ENCODE results near the gene SLC12A7. TPM values are rescaled to one million over a fixed set of nuclear protein-coding genes. Genes with fewer than 3 reads are reported as not detected.

Gene SLC12A7
- total and polyA plus RNA-seq, 2 of the 13 experiments (the other 11 are each of a cell fraction or from before 2014, with no cell fraction given), result 14.0 to 18.5 TPM

DNA sequence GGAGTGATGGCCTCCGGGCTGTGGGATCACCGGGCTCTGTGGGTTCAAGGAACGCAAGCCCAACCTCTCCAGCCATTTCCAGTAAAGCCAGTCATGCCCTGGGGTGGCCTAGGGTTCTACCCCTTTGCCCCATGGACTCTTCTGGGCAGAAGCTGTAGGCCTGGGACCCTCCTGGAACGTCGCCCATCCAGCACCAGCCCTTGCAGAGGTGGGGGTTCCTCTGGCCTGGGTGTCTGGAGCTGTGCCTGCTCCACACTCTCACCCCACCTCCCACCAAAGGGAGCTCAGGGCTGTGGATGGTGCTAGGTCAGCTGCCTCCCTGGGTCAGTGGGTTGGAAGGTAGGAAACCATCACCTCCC lies 1.4 kb upstream of the SLC12A7 start:
- Histone ChIP-seq H3K9ac (ENCODE audit: insufficient read depth, low read depth, low read length) (no peak overlapping the region), H3K79me2 (ENCODE audit: insufficient read depth, low read length) (peaks cover 17% of the 10 kb centered on the region), H3K4me1 (ENCODE audit: insufficient read depth, low read length) (peaks cover 49% of the 10 kb centered on the region), H3K9me3 (ENCODE audit: low read length) (no peaks in the 10 kb centered on the region), H3K4me2 (ENCODE audit: low read depth, low read length) (0 out of 2 replicates have a peak overlapping the region, but pooled peaks have one; percentile 9), H3K4me3 (replicated peaks in 1 of 3; ENCODE audit: insufficient read depth in 1 of 3, low read depth in 2 of 3, low read length in 3 of 3) (no peak overlapping the region), H3K27me3 (ENCODE audit: control insufficient read depth in 1 of 2, insufficient read depth in 2 of 2, low read length in 2 of 2) (peaks cover 18 to 58% of the 10 kb centered on the region in 2 experiments), H3K36me3 (replicated peaks in 1 of 2; ENCODE audit: control insufficient read depth in 1 of 2, insufficient read depth in 2 of 2, low read length in 2 of 2) (no peaks in the 10 kb centered on the region), H4K20me1 (ENCODE audit: insufficient read depth, low read length) (no peaks in the 10 kb centered on the region), H2AFZ (ENCODE audit: low read length) (no peak overlapping the region), H3K27ac (ENCODE audit: extremely low read length, insufficient read depth, low read length) (no peak overlapping the region)
- intact Hi-C loops (cut with micrococcal nuclease; ENCODE audit: unreplicated experiment), result no loop called here
- FAIRE-seq (no peak), ATAC-seq (no peak), DNase-seq (ENCODE audit: low spot score) (no peak)
- in situ Hi-C loops (cut with HindIII; ENCODE audit: extremely low pct_ligation_motif_present, low pct_unique_long_range_greater_than_20kb), result no loop called here
- 83% methylated on average over 1 of the region's 5 CpGs for WGBS (ENCODE audit: low lambda C conversion rate)
- ChIA-PET CTCF (ENCODE audit: low intra/inter-chr PET ratio, low total read pairs) (no interaction called here), POLR2A (interaction anchor here (0.6 to 1.4 kb wide), 3 partner anchors 8 to 35 kb away, joined by 3 to 8 read pairs (median 3); no protein-coding TSS in a partner anchor)
- BruUV-seq (replicated peaks), result no TSS peak
- TF ChIP-seq ZNF530 (CRISPR knock-in tag; IDR thresholded peaks at IDR 0.05; ENCODE audit: low read depth), result no peak
- no peak for TF ChIP-seq ZNF264 (CRISPR knock-in tag; IDR thresholded peaks at IDR 0.05)
- TF ChIP-seq, protein P1, sequence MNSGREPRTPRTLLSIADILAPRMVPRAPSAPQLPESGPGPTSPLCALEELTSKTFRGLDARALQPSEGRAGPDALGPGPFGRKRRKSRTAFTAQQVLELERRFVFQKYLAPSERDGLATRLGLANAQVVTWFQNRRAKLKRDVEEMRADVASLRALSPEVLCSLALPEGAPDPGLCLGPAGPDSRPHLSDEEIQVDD (CRISPR knock-in tag; IDR thresholded peaks at IDR 0.05; ENCODE audit: borderline replicate concordance), result no peak
- no peak for TF ChIP-seq POLR2G (IDR thresholded peaks at IDR 0.05; ENCODE audit: low read depth, low read length)
- no peak for TF ChIP-seq TBP (CRISPR knock-in tag; IDR thresholded peaks at IDR 0.05)
- no peak for TF ChIP-seq AKAP8 (CRISPR knock-in tag; IDR thresholded peaks at IDR 0.05)
- TF ChIP-seq NR1H2 (CRISPR knock-in tag; IDR thresholded peaks at IDR 0.05; ENCODE audit: borderline replicate concordance, low read depth), result no peak
- TF ChIP-seq, protein P2, sequence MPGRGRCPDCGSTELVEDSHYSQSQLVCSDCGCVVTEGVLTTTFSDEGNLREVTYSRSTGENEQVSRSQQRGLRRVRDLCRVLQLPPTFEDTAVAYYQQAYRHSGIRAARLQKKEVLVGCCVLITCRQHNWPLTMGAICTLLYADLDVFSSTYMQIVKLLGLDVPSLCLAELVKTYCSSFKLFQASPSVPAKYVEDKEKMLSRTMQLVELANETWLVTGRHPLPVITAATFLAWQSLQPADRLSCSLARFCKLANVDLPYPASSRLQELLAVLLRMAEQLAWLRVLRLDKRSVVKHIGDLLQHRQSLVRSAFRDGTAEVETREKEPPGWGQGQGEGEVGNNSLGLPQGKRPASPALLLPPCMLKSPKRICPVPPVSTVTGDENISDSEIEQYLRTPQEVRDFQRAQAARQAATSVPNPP (CRISPR knock-in tag; IDR thresholded peaks at IDR 0.05), result no peak
- TF ChIP-seq, protein P3, sequence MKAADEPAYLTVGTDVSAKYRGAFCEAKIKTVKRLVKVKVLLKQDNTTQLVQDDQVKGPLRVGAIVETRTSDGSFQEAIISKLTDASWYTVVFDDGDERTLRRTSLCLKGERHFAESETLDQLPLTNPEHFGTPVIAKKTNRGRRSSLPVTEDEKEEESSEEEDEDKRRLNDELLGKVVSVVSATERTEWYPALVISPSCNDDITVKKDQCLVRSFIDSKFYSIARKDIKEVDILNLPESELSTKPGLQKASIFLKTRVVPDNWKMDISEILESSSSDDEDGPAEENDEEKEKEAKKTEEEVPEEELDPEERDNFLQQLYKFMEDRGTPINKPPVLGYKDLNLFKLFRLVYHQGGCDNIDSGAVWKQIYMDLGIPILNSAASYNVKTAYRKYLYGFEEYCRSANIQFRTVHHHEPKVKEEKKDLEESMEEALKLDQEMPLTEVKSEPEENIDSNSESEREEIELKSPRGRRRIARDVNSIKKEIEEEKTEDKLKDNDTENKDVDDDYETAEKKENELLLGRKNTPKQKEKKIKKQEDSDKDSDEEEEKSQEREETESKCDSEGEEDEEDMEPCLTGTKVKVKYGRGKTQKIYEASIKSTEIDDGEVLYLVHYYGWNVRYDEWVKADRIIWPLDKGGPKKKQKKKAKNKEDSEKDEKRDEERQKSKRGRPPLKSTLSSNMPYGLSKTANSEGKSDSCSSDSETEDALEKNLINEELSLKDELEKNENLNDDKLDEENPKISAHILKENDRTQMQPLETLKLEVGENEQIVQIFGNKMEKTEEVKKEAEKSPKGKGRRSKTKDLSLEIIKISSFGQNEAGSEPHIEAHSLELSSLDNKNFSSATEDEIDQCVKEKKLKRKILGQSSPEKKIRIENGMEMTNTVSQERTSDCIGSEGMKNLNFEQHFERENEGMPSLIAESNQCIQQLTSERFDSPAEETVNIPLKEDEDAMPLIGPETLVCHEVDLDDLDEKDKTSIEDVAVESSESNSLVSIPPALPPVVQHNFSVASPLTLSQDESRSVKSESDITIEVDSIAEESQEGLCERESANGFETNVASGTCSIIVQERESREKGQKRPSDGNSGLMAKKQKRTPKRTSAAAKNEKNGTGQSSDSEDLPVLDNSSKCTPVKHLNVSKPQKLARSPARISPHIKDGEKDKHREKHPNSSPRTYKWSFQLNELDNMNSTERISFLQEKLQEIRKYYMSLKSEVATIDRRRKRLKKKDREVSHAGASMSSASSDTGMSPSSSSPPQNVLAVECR (CRISPR knock-in tag; IDR thresholded peaks at IDR 0.05; ENCODE audit: borderline replicate concordance), result no peak
- TF ChIP-seq ZNF775 (CRISPR knock-in tag; IDR thresholded peaks at IDR 0.05; ENCODE audit: borderline replicate concordance), result no peak
- TF ChIP-seq NFYB (CRISPR knock-in tag; IDR thresholded peaks at IDR 0.05), result no peak
- TF ChIP-seq, protein P4, sequence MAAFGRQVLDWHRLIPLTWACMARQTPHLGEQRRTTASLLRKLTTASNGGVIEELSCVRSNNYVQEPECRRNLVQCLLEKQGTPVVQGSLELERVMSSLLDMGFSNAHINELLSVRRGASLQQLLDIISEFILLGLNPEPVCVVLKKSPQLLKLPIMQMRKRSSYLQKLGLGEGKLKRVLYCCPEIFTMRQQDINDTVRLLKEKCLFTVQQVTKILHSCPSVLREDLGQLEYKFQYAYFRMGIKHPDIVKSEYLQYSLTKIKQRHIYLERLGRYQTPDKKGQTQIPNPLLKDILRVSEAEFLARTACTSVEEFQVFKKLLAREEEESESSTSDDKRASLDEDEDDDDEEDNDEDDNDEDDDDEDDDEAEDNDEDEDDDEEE (CRISPR knock-in tag; IDR thresholded peaks at IDR 0.05), result no peak
- no peak for TF ChIP-seq PPARG (CRISPR knock-in tag; conservative IDR thresholded peaks at IDR 0.05)
- TF ChIP-seq, protein P5, sequence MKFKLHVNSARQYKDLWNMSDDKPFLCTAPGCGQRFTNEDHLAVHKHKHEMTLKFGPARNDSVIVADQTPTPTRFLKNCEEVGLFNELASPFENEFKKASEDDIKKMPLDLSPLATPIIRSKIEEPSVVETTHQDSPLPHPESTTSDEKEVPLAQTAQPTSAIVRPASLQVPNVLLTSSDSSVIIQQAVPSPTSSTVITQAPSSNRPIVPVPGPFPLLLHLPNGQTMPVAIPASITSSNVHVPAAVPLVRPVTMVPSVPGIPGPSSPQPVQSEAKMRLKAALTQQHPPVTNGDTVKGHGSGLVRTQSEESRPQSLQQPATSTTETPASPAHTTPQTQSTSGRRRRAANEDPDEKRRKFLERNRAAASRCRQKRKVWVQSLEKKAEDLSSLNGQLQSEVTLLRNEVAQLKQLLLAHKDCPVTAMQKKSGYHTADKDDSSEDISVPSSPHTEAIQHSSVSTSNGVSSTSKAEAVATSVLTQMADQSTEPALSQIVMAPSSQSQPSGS (CRISPR knock-in tag; IDR thresholded peaks at IDR 0.05), result no peak
- TF ChIP-seq ZNF780A (CRISPR knock-in tag; IDR thresholded peaks at IDR 0.05), result no peak
- TF ChIP-seq ZNF816 (CRISPR knock-in tag; IDR thresholded peaks at IDR 0.05; ENCODE audit: borderline replicate concordance), result no peak
- TF ChIP-seq MEIS1 (CRISPR knock-in tag; IDR thresholded peaks at IDR 0.05; ENCODE audit: borderline replicate concordance), result no peak
- TF ChIP-seq ZNF713 (CRISPR knock-in tag; IDR thresholded peaks at IDR 0.05), result no peak
